Left renal pelvis (tissue), 4 donors: Measurements from ENCODE around the gene SIK2. TPM values are rescaled to one million over a fixed set of nuclear protein-coding genes. Genes with fewer than 3 reads are reported as not detected.
"Not testable (repeated sequence)": the region's sequence is repeated elsewhere in the genome, so short reads cannot be mapped to it uniquely, and the experiment has no call there.

Experiments
- DNase-seq, 4 donors: peaks; one replicate each; pipeline ENCODE4 v3.0.0-alpha.2; 2013; ENCODE audit warnings: low read depth in 4 of 4, low spot score in 3 of 4
- polyA plus RNA-seq, 4 donors: library from polyadenylated mRNA; unstranded; fragments of 120-200 nt; gene quantifications; one replicate each; pipeline ENCODE4 v1.2.1, GENCODE V29; 2013; ENCODE audit not compliant: insufficient read length in 4 of 4

The SIK2 gene
- polyA plus RNA-seq, 4 donors: 15.6 to 25.0 (median 20.7) TPM

DNA sequence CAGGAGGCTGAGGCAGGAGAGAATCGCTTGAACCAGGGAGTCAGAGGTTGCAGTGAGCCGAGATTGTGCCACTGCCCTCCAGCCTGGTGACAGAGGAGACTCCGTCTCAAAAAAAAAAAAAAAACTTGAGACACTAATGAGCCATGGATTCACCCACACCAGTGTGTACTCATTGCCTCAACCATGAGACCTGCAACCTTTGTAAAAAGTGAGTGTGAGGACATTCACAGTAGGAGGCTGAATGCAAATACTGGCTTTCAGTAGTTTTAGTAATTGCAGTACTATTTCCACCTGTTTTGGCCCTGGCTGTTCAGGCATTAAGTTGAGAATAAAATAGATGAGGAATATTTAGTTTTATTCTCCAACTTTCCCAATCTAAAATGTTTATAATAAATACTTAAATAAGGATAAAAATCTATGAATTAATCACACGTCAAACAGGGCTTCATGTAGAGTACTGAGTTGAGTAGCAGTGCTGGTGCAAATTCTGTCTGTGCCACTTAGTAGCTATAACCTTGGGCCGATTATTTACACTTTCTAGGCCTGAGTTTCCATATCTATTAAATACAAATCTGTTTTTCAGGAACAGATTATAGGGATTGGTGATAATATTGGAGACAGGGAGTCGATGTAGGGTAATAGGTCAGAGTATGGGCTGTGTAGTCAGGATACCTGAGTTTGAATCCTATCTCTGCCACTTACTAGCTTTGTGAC is 91.1 kb downstream of the SIK2 start:
- no peak for DNase-seq

DNA sequence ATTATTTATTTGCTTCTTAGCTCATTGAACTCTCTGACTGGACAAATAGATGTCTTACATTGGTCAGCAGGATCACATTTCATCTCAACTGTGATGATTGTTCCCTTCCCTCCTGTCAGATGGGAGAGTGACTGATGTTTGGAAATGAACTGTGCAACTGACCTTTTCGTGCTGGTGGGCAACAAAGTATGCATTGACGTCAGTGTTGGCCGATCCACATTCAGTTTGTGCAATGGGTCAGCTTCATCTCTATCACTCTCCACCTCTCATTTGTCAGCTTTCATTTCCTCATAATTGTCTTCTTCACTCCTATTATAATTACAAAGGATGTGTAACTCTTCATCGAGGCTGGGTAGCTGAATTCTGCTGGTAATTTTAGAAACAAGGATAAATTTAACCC is 92.6 kb downstream of the SIK2 start:
- DNase-seq: peak in 1 of 4 donors; percentile 21

DNA sequence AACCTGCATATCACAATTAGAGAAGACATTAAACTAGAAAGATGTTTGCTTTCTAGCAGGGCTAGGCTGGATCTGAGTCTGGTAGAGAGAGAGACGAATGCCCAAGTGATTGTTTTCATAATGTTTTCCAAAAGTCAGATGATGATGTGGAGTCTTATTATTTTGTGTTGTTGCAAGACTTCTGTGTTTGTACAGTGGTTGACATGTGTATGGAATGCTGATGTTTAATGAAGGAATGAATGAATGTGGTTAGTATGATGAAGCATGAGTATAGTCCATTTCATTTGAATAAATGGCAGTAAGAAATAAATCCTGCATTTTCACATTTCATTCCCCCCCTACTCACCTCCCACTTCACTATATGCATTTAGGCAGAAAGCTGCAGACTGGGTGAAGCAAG is 94.3 kb downstream of the SIK2 start:
- DNase-seq: no peak

DNA sequence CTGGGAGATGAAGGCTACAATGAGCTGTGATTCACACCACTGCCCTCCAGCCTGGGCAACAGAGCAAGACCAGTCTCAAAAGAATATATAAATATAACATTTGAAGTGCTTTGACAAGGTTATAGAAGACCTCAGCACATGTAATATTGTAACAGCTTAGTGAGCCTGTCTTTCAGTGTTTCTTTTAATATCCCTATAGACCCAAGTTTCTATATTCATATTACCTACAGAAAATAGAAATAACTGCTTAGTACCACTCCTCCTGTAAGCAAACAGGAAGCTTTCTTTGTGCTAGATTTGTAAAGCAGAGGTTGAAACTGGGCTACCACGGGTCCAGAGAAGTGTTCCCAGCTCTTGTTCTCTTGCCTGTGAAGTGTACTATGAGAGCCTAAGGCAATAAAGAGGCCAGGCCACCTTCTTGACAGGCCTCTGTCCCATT is 95.7 kb downstream of the SIK2 start:
- DNase-seq: no peak

DNA sequence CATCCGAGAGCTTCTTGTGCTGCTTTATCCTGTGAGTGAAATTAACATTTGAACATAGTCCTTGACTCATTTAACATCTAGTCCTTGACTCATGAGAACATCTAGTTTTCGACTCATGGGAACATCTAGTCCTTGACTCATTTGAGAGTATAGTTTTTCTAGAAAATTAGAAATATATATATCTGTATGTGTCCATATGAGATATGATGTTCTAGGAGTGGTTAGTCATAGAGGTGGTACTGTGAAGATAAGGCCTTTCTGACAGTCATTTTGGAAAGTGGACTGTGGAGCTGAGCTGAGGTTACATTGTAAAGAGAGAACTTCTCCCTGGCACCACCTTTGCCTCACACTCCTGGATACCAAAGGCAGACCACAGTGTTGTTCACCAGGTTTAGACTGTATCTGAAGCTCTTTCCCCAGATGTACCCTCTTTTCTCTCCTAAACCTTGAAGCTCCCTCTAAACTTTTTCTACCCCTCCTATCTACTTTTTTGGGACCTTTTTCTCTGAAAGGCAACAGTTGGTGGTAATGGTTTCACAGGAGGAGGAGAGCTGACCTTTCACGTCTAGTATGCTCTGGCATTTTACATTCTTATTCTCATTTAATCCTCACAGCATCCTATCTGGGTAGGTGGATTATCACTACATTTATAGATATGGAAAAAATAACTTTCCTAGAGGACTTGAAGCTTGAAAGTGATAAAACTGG is 96.8 kb downstream of the SIK2 start:
- DNase-seq: no peak

DNA sequence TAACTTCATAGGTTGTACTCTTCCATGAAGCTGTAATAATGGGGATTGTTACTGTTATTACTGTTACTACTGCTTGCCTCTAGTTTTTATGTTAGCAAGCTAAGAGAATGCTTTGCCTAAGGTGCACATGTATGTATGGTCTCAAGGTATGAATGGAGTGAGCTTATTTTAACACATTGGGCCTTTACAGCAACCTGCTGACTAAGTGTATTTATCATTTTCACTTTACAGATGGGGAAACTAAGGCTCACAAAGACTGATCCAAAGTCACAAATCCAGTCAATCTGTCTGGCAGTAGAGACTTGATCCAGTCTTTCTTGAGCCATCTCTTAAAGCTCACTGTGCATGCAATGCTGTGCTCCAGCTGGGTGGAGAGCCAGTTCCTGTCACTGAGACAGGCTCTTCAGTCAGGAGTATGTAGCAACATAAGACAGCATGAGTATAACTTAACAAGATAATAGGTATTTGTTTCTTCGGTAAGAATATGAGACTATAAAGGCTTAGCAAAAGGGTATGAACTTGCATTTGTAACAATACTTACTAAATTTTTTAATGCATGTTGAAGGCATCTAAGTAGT is 97.4 kb downstream of the SIK2 start:
- no peak for DNase-seq

DNA sequence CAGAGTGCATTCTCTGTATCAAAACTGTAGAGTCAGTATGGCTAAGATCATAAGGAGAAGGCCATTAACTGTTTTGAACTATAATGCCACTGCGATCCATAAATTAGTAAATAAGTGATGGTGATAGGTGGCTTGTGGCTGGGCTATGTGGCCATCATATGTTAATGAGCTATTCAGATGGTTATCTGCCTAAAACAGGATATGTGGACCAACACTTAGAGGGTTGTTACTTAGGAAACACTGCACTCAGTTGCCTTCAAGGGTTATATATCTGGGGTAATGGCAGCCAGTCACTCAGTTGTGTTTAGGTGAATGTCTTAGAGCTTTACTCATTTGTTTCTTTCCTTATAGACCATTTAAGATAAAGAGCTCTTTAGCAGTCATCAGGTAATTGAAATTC is 97.9 kb downstream of the SIK2 start:
- no peak for DNase-seq

DNA sequence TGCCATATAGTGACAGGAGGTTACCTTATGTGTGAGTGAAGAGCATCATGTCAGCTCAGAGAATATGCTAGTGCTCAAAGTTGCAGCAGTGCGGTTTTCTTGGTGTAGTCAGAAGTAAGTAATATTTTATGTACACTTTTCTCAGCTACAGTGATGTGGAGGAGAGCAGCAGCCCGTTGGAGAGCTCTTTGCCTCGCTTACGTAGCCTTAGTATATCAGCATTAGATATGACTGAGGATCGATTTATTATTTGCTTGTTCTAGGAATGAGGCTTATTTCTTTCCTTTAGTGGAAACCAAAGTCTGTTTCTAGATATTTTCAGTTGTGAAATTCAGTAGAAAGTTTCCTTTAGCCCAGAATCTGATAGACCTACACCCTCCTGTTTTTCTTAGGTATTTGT is 100.4 kb downstream of the SIK2 start:
- no peak for DNase-seq

DNA sequence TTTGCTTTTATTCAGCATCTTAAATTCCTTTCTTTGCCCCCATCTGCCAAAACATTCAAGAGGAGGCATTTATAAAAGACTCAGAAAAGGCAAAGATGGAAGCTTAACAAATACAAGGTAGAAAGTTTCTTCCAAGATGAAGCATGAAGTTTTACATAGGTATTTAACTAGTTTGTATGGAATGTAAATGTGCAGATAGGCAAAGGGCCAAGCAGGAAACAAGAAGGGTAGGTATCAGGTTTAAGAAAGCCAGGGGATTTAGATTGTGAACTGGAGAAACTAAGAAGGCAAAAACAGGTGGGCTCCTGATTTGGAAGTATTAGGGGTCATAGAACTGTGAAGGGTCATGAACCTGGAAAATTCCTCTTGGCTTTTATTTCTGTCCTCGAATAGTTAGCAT is 101.3 kb downstream of the SIK2 start:
- DNase-seq: no peak

DNA sequence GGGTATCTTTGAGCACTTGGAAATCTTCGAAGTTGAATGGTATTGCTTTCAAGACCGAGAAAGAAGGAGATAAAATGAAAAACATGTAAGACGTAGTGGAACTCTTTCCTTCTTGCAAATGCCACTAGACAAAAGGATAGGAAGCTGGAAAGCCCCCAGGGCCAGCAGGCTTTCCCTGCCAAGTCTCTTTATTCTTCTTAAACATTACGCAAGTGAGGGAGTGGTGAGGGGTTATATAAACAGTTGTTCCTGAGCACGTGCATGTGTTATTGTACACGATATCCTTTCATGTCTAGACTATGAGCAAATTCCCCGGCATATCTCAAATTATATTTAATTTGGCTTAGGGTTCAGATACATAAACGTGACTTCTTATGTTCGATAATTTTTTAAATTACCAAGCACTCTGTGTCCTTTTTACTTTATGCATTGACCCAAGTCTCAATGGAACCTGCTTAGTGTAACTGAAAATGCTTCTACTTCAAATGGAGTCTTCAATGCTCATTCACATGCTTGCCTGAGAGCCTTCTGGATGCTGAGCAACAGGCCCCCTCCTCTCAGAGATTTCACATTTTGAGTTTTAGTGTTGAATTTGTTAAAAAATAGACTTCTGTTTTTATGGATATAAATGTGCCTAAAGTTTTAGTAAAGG is 104.9 kb downstream of the SIK2 start:
- DNase-seq: no peak

DNA sequence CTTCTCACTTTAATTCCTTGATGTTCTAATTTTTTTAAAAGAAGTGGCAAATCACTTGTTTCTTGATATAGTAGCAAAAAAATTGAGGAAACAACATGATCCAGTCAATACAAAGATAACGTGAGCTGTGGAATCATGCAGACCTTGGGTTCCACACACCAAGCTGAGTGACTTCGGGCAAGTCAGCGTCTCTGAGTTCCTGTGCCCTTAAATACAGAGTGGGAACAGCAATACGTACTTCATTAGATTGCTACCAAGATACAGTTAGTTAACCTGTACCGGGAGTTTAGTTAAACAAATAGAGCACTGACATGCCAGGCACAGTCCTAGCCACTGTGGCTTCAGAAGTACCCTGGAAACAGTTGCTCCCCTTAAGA is 105.4 kb downstream of the SIK2 start:
- DNase-seq: no peak

DNA sequence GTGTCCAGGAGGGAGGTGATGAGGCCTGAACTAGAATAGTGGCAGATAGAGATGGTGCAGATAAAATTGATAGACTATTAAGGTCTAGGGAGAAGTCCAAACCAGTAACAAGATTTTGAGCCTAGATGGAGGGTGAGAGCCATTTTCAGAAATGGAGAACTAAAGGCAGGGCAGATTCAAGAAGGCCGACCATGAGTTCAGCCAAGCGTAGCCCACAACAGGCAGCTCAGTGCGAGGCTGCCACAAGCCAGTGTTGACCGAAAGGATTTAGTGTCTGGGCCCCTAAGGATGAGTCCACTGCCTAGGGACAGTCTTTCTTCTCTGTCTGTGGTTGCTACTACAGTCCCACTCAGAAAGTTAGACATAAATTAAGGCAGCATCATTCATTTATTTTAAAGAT is 112.3 kb downstream of the SIK2 start:
- DNase-seq: no peak

DNA sequence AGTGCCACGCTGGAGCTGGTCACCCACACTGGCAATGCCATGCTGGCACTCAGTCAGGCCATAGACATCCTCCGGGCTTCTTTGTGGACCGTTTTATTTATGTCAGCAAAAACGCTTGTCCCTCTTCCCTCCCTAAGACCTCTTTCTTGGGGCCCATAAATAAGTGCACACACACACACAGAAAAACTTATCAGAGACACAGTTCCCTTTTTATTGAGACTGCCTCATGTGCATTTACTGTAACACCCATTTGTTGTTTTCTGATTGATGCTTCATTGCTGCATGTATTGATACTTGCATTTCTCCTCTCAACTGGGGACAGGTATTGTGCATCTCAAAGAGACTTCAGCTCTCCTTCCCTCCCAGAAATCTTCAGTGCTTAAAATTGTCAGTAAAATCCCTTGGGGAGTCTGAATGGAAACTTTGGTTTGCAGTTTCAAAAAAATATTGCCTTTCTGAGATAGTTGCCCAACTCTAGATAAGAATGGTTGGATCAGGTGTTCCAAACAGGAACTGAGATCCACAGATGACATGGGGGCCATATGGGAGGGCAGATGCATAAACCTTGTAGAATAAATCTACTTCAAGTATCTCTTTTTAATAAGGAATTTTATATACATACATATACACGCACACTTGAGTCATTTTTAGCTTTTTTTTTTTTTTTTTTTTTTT is 113.0 kb downstream of the SIK2 start:
- DNase-seq: no peak

DNA sequence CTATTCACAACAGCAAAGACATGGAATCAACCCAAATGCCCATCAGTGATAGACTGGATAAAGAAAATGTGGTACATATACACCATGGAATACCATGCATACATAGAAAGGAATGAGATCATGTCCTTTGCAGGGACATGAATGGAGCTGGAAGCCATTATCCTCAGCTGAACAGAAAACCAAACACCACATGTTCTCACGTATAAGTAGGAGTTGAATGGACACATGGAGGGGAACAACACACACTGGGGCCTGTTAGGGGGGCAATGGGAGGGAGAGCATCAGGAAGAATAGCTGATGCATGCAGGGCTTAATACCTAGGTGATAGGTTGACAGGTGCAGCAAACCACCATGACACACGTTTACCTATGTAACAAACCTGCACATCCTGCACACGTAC is 115.4 kb downstream of the SIK2 start:
- not testable (repeated sequence) for DNase-seq

DNA sequence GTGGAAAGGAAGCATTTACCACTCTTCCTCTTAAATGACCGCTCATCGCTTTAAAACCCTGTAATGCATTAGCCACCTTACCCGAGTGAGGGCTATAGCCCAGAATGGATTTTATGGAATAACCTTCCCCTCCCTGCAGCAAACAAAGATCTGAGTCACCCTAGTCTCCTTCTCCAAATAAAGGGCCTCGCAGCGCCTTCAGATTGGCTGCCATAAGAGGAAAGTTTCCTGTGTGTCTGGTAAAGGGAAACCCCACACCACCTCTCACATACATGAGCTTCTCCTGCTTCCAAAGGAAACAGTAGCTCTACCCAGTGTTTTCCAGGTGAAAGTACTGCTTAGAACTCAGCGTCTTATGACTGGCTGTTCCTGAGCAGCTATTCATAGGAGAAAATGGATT is 116.2 kb downstream of the SIK2 start:
- no peak for DNase-seq

DNA sequence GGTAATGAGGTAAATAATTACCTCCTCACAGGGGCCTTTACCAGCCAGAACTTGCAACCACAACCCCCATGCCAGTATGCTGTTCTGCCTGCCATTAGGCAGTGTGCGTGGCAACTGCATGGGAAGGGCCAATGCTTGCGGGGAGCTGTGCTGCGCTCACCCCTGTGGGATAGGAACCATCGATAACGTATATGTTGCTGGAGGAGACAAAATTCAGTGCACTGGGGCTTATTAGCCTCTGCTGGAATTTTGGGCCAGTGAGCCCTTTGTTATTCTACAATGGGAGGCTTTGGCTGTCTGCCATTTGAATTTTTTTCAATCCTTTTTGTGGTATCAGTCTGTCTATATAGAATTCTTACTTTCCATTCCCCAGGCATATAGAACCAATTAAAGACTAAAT is 116.6 kb downstream of the SIK2 start:
- no peak for DNase-seq

DNA sequence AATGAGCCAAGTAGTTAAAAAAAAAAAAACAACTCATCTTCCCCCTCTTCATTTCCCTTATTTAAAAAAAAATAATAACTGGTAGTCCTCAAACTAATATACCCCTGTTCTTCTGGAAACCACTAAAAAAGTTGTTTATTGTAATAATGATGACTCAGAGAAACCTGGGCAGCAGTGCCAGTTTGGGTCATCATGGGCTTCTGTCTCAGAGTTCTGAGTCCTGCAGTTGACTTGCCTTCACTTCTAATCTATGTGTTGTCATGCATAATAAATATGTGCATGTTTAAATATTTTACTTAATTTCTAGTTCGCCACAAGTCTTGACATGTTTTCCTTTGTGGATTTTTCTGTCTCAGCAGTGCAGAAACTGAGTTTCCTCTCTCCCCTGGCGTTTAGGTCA is 117.1 kb downstream of the SIK2 start:
- no peak for DNase-seq

DNA sequence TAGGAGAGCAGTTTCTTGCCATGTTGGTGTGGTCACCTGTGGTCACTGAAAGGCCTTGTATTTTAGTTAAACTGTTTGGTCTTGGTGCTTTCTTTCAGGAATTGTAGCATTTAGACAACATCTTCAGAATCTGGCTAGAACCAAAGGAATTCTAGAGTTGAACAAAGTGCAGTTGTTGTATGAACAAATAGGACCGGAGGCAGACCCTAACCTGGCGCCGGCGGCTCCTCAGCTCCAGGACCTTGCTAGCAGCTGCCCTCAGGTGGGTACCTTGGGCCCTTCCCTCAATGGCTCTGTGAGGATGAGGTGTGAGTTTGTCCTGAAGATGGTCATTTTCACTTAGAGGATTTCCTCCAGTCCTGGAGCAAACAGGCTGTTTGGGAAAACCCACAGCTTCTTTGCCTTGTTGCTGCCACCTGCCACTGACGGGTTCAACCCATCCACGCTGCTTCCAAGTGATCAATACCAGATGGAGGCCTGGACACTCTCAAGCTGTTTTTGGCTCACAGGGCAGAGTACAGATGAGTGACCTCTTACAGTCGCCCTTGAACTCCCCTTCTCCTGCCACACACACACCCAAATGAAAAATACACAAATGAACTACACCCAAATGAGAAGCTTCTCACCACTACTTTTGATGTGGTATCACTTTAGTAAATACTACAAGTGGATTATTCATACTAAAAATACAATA is 118.7 kb downstream of the SIK2 start:
- DNase-seq: no peak

DNA sequence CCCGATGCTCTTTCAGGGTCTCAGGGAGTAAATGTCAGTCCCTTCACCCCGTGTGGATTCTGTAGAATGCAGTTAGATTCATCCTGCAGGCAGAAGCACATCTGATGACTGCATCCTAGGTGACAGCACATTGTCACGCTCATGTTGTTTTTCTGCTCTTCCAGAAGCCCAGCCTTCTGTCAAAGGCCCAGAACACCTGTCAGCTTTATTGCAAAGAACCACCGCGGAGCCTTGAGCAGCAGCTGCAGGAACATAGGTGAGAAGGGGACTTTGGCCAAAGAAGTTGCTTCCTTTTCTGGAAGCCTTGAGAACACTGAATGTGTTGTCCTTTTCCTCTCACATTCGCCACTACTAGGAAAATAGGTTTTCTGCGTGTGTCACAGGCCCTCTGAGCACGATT is 120.3 kb downstream of the SIK2 start:
- no peak for DNase-seq

DNA sequence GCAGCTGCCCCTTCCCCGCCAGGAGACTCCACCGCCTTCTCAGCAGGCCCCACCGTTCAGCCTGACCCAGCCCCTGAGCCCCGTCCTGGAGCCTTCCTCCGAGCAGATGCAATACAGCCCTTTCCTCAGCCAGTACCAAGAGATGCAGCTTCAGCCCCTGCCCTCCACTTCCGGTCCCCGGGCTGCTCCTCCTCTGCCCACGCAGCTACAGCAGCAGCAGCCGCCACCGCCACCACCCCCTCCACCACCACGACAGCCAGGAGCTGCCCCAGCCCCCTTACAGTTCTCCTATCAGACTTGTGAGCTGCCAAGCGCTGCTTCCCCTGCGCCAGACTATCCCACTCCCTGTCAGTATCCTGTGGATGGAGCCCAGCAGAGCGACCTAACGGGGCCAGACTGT is 121.3 kb downstream of the SIK2 start:
- no peak for DNase-seq
